Neuronal stem cell (in vitro differentiated cells): ENCODE measurements around the gene RAB5A.

Source experiments
- DNase-seq: peaks from one replicate; pipeline ENCODE4 v3.0.0-alpha.2; 2013; ENCODE audit warnings: low spot score
- H2AFZ ChIP-seq: one replicate; pipeline ENCODE4 v1.6.1; 2013; ENCODE audit warnings: mild to moderate bottlenecking, low read length, inconsistent platforms
- H2AK5ac ChIP-seq: 2 replicates; pipeline ENCODE4 v1.6.1; 2013; ENCODE audit warnings: low read depth, mild to moderate bottlenecking, inconsistent platforms, low read length, moderate library complexity, mixed read lengths
- H2BK120ac ChIP-seq: 2 replicates; pipeline ENCODE4 v1.6.1; 2013; ENCODE audit warnings: low read depth, mild to moderate bottlenecking, inconsistent platforms, low read length, moderate library complexity, mixed read lengths
- H2BK12ac ChIP-seq: one replicate; pipeline ENCODE4 v1.6.1; 2013; ENCODE audit warnings: low read length, inconsistent platforms
- H2BK15ac ChIP-seq: 2 replicates; pipeline ENCODE4 v1.6.1; 2013; ENCODE audit warnings: mild to moderate bottlenecking, low read length, inconsistent platforms, mixed read lengths
- H2BK5ac ChIP-seq: one replicate; pipeline ENCODE4 v1.6.1; 2013; ENCODE audit warnings: inconsistent platforms, mild to moderate bottlenecking, low read length, moderate library complexity
- H3K14ac ChIP-seq: one replicate; pipeline ENCODE4 v1.6.1; 2013; ENCODE audit warnings: low read length, inconsistent platforms
- H3K18ac ChIP-seq: 2 replicates; pipeline ENCODE4 v1.6.1; 2013; ENCODE audit warnings: low read length, inconsistent platforms
- H3K23ac ChIP-seq: 2 replicates; pipeline ENCODE4 v1.6.1; 2013; ENCODE audit warnings: low read depth, mild to moderate bottlenecking, mixed read lengths, low read length, inconsistent platforms; ENCODE audit not compliant: poor library complexity
- H3K27ac ChIP-seq: replicated peaks from 3 replicates; pipeline ENCODE4 v1.5.1; 2013; ENCODE audit warnings: low read length, inconsistent platforms
- H3K27me3 ChIP-seq, 3 experiments: 2 replicates each; pipeline ENCODE4 v1.6.1; 2013; ENCODE audit warnings: low read length in 3 of 3, mild to moderate bottlenecking in 2 of 3, inconsistent platforms in 1 of 3, low read depth in 1 of 3, mixed read lengths in 1 of 3, moderate library complexity in 1 of 3; ENCODE audit not compliant: control insufficient read depth in 3 of 3, insufficient read depth in 3 of 3
- H3K36me3 ChIP-seq, 2 donors: replicated peaks in 1 of 2; 2 replicates each; pipeline ENCODE4 v1.6.1; 2013; ENCODE audit warnings: low read length in 2 of 2; ENCODE audit not compliant: control insufficient read depth in 2 of 2, insufficient read depth in 2 of 2
- H3K4ac ChIP-seq: 2 replicates; pipeline ENCODE4 v1.6.1; 2013; ENCODE audit warnings: inconsistent platforms, mild to moderate bottlenecking, low read length, moderate library complexity
- H3K4me1 ChIP-seq, 2 donors: 1 replicate in 1 of 2; 2 replicates in 1 of 2; pipeline ENCODE4 v1.6.1; 2013; ENCODE audit warnings: low read length in 2 of 2, low read depth in 1 of 2; ENCODE audit not compliant: control insufficient read depth in 2 of 2, insufficient read depth in 1 of 2
- H3K4me2 ChIP-seq: one replicate; pipeline ENCODE4 v1.6.1; 2013; ENCODE audit warnings: mild to moderate bottlenecking, low read length, inconsistent platforms; ENCODE audit not compliant: insufficient read depth, poor library complexity, severe bottlenecking
- H3K4me3 ChIP-seq, 2 donors: 2 replicates each; pipeline ENCODE4 v1.5.1; 2013; ENCODE audit warnings: low read length in 2 of 2, mild to moderate bottlenecking in 2 of 2, inconsistent platforms in 1 of 2, moderate library complexity in 1 of 2
- H3K79me1 ChIP-seq: one replicate; pipeline ENCODE4 v1.6.1; 2013; ENCODE audit warnings: low read depth, mild to moderate bottlenecking, inconsistent platforms, low read length, moderate library complexity
- H3K9ac ChIP-seq: one replicate; pipeline ENCODE4 v1.6.1; 2013; ENCODE audit warnings: mild to moderate bottlenecking, low read depth, low read length, inconsistent platforms; ENCODE audit not compliant: poor library complexity
- H3K9me3 ChIP-seq, 2 donors: replicated peaks in 1 of 2; 2 replicates each; pipeline versions ENCODE3 to v1.6.1; 2013; ENCODE audit warnings: low read length in 2 of 2, mild to moderate bottlenecking in 2 of 2, inconsistent platforms in 1 of 2, low read depth in 1 of 2, mixed read lengths in 1 of 2, moderate library complexity in 1 of 2; ENCODE audit not compliant: control insufficient read depth in 2 of 2, insufficient read depth in 1 of 2
- H4K8ac ChIP-seq: one replicate; pipeline ENCODE4 v1.6.1; 2013; ENCODE audit warnings: low read depth, mild to moderate bottlenecking, inconsistent platforms, low read length, moderate library complexity
- H4K91ac ChIP-seq: one replicate; pipeline ENCODE4 v1.6.1; 2013; ENCODE audit warnings: low read length, low read depth, mild to moderate bottlenecking, inconsistent platforms; ENCODE audit not compliant: poor library complexity
- WGBS, 2 donors: extraction: QIAGEN DNeasy Blood & Tissue Kit; methylation state at CpG; one replicate each; pipeline ENCODE4 v1.1.7; 2013; ENCODE audit warnings: missing lambda C conversion rate in 2 of 2, mixed read lengths in 1 of 2; ENCODE audit not compliant: insufficient read length in 2 of 2, insufficient replicate concordance in 1 of 2; ENCODE audit errors: extremely low coverage in 2 of 2; 5-methylcytosine and 5-hydroxymethylcytosine counted together

The RAB5A gene

GRCh38 chr3:19967208-19967607 is 20.3 kb downstream of the RAB5A start:
- no CpG with 5 or more reads among the region's 6 CpGs for whole genome bisulfite sequencing, 2 donors

GRCh38 chr3:19967812-19968211 is 20.9 kb downstream of the RAB5A start:
- Histone ChIP-seq H3K27ac (no peak overlapping the region), H3K4me2 (no peak overlapping the region), H2BK5ac (no peak overlapping the region), H3K9me3 (peaks cover 0 to 6% of the 10 kb centered on the region in 2 donors), H3K9ac (no peak overlapping the region), H3K4me1 (no peaks in the 10 kb centered on the region), H3K4me3 (no peak overlapping the region), H3K18ac (no peak overlapping the region), H3K27me3 (no peaks in the 10 kb centered on the region), H3K23ac (no peak overlapping the region), H3K4ac (no peak overlapping the region), H3K79me1 (peaks cover 5% of the 10 kb centered on the region), H2BK15ac (no peak overlapping the region), H2BK120ac (no peak overlapping the region), H4K8ac (no peak overlapping the region), H3K36me3 (peaks cover 2 to 19% of the 10 kb centered on the region in 2 donors), H2AFZ (no peak overlapping the region), H2AK5ac (no peak overlapping the region), H3K14ac (no peak overlapping the region), H4K91ac (no peak overlapping the region), H2BK12ac (no peak overlapping the region)
- DNase-seq: no peak
- no CpG with 5 or more reads among the region's 4 CpGs for WGBS, 2 donors

More at GRCh38 chr3:19967208-19967607, 20.3 kb downstream of the RAB5A start:
- Histone ChIP-seq H3K14ac (no peak overlapping the region), H4K91ac (no peak overlapping the region), H3K27me3 (no peaks in the 10 kb centered on the region), H3K4me3 (no peak overlapping the region), H3K4me2 (no peak overlapping the region), H3K4me1 (no peaks in the 10 kb centered on the region), H2BK5ac (no peak overlapping the region), H3K9ac (no peak overlapping the region), H2AK5ac (no peak overlapping the region), H3K18ac (no peak overlapping the region), H3K23ac (no peak overlapping the region), H2BK120ac (no peak overlapping the region), H2BK15ac (no peak overlapping the region), H3K9me3 (peaks cover 0 to 6% of the 10 kb centered on the region in 2 donors), H4K8ac (no peak overlapping the region), H3K27ac (no peak overlapping the region), H2AFZ (no peak overlapping the region), H3K4ac (no peak overlapping the region), H3K79me1 (peaks cover 5% of the 10 kb centered on the region), H3K36me3 (peaks cover 2 to 22% of the 10 kb centered on the region in 2 donors), H2BK12ac (no peak overlapping the region)
- no peak for DNase-seq

GRCh38 chr3:19970327-19970726 is 23.4 kb downstream of the RAB5A start:
- no peak for DNase-seq

GRCh38 chr3:19972054-19972453 is 25.2 kb downstream of the RAB5A start:
- no peak overlapping the region for H2BK120ac ChIP-seq
- H3K27ac ChIP-seq: no peak overlapping the region
- no peak overlapping the region for H4K91ac ChIP-seq
- no peak overlapping the region for H2BK5ac ChIP-seq
- H2AFZ ChIP-seq: no peak overlapping the region
- peaks cover 2% of the 10 kb centered on the region for H3K79me1 ChIP-seq
- no peak overlapping the region for H3K4ac ChIP-seq
- peaks cover 0 to 3% of the 10 kb centered on the region in 2 donors for H3K9me3 ChIP-seq
- no peak overlapping the region for H3K23ac ChIP-seq
- no peaks in the 10 kb centered on the region for H3K27me3 ChIP-seq
- H3K4me3 ChIP-seq: no peak overlapping the region
- H4K8ac ChIP-seq: no peak overlapping the region
- H2AK5ac ChIP-seq: no peak overlapping the region
- H3K18ac ChIP-seq: no peak overlapping the region
- H2BK12ac ChIP-seq: no peak overlapping the region
- no peak overlapping the region for H3K14ac ChIP-seq
- H3K36me3 ChIP-seq: peaks cover 5 to 46% of the 10 kb centered on the region in 2 donors
- WGBS, 2 donors: no CpG with 5 or more reads among the region's 3 CpGs
- H3K9ac ChIP-seq: no peak overlapping the region
- H3K4me2 ChIP-seq: no peak overlapping the region
- no peaks in the 10 kb centered on the region for H3K4me1 ChIP-seq
- DNase-seq: no peak
- no peak overlapping the region for H2BK15ac ChIP-seq

More at GRCh38 chr3:19970327-19970726, 23.4 kb downstream of the RAB5A start:
- peaks cover 2 to 33% of the 10 kb centered on the region in 2 donors for H3K36me3 ChIP-seq
- H3K27me3 ChIP-seq: no peaks in the 10 kb centered on the region
- H2BK120ac ChIP-seq: no peak overlapping the region
- no peak overlapping the region for H2AFZ ChIP-seq
- no CpG with 5 or more reads among the region's 8 CpGs for WGBS, 2 donors
- H2BK12ac ChIP-seq: no peak overlapping the region
- H3K14ac ChIP-seq: no peak overlapping the region
- H3K4me1 ChIP-seq: no peaks in the 10 kb centered on the region
- H3K79me1 ChIP-seq: peaks cover 2% of the 10 kb centered on the region
- H3K9ac ChIP-seq: no peak overlapping the region
- H4K8ac ChIP-seq: no peak overlapping the region
- no peak overlapping the region for H2BK15ac ChIP-seq
- H3K4ac ChIP-seq: no peak overlapping the region
- no peak overlapping the region for H2AK5ac ChIP-seq
- no peak overlapping the region for H3K4me3 ChIP-seq
- H4K91ac ChIP-seq: no peak overlapping the region
- H3K9me3 ChIP-seq: peaks cover 0 to 6% of the 10 kb centered on the region in 2 donors
- no peak overlapping the region for H3K18ac ChIP-seq
- no peak overlapping the region for H3K23ac ChIP-seq
- H2BK5ac ChIP-seq: no peak overlapping the region
- H3K27ac ChIP-seq: no peak overlapping the region
- no peak overlapping the region for H3K4me2 ChIP-seq
